ENCODE results near the gene NOX4. TPM values are rescaled to one million over a fixed set of nuclear protein-coding genes. Genes with fewer than 3 reads are reported as not detected.

Gene NOX4
- total and polyA plus RNA-seq, 2 of the 8 experiments (the other 6 are each of a cell fraction or from before 2014, with no cell fraction given) = 2.0 to 2.3 TPM

- no peak overlapping the region for H4K91ac ChIP-seq (replicated peaks; ENCODE audit: insufficient read length, low read length)
- no peak overlapping the region for H2BK5ac ChIP-seq (ENCODE audit: low read depth, low read length)
- H4K20me1 ChIP-seq (replicated peaks in 1 of 2; ENCODE audit: control insufficient read depth in 1 of 2, insufficient read depth in 2 of 2, low read length in 2 of 2) = no peaks in the 10 kb centered on the region
- H2AK5ac ChIP-seq (ENCODE audit: low read depth, low read length) = no peak overlapping the region
- H3K27ac ChIP-seq (ENCODE audit: low read depth, low read length) = no peak overlapping the region
- no peak overlapping the region for H3K4me3 ChIP-seq (ENCODE audit: extremely low read depth in 1 of 4, insufficient read depth in 2 of 4, low read depth in 3 of 4, low read length in 4 of 4)
- no peaks in the 10 kb centered on the region for H3K23me2 ChIP-seq (ENCODE audit: low read depth, low read length)
- H3K56ac ChIP-seq (replicated peaks; ENCODE audit: insufficient read length, low read depth, low read length) = no peak overlapping the region
- H3K9me3 ChIP-seq (ENCODE audit: insufficient read depth in 2 of 2, low read depth in 1 of 2, low read length in 1 of 2) = no peaks in the 10 kb centered on the region
- 71% methylated on average over 3 of the region's 3 CpGs; no CpG with 5 or more reads in 1 of the 2 experiments for WGBS, 2 experiments (ENCODE audit: extremely low coverage in 1 of 2, insufficient coverage in 1 of 2, insufficient read length in 1 of 2, insufficient replicate concordance in 2 of 2, low coverage in 1 of 2, low lambda C conversion rate in 2 of 2, missing lambda C conversion rate in 1 of 2)
- H3K4me2 ChIP-seq (ENCODE audit: insufficient read depth in 1 of 2, low read depth in 2 of 2, low read length in 2 of 2) = no peak overlapping the region
- POLR2A ChIA-PET (ENCODE audit: partially characterized antibody) = no interaction called here
- FAIRE-seq (no peak), DNase-seq (ENCODE audit: low read depth in 1 of 2, low spot score in 2 of 2) (no peak)
- H3K23ac ChIP-seq (ENCODE audit: insufficient read length) = no peak overlapping the region
- no peak overlapping the region for H4K8ac ChIP-seq (ENCODE audit: extremely low read depth, insufficient read depth, low read length)
- no peaks in the 10 kb centered on the region for H3K79me1 ChIP-seq (ENCODE audit: low read depth, low read length)
- H3K4me1 ChIP-seq (replicated peaks in 1 of 4; ENCODE audit: control insufficient read depth in 3 of 4, insufficient read depth in 4 of 4, low read length in 3 of 4) = no peaks in the 10 kb centered on the region
- CTCF ChIA-PET (ENCODE audit: partially characterized antibody) = interaction anchor here (1.0 kb wide), 1 partner anchor 10 kb away, joined by 3 read pairs; no protein-coding TSS in a partner anchor
- no peak overlapping the region for H2BK15ac ChIP-seq (ENCODE audit: low read length)
- H3K9ac ChIP-seq (replicated peaks in 1 of 4; ENCODE audit: extremely low read depth in 1 of 4, low read depth in 3 of 4, low read length in 3 of 4) = no peak overlapping the region
- no peak overlapping the region for H3K18ac ChIP-seq (ENCODE audit: extremely low read depth, low read length)
- no peak overlapping the region for H3K14ac ChIP-seq (ENCODE audit: insufficient read length)
- H3K4ac ChIP-seq (replicated peaks; ENCODE audit: insufficient read length, low read depth, low read length) = no peak overlapping the region
- no peak overlapping the region for H2BK12ac ChIP-seq (ENCODE audit: low read depth, low read length)
- H2BK20ac ChIP-seq (ENCODE audit: low read length) = no peak overlapping the region
- no peaks in the 10 kb centered on the region for H3K79me2 ChIP-seq (ENCODE audit: control insufficient read depth in 1 of 2, insufficient read depth in 2 of 2, low read length in 2 of 2)
- H4K5ac ChIP-seq (ENCODE audit: insufficient read length, low read depth, low read length) = no peak overlapping the region
- H2AFZ ChIP-seq (ENCODE audit: low read length) = no peak overlapping the region
- no peaks in the 10 kb centered on the region for H3K36me3 ChIP-seq (ENCODE audit: control insufficient read depth in 2 of 4, insufficient read depth in 4 of 4, low read length in 3 of 4)
- H2BK120ac ChIP-seq (replicated peaks; ENCODE audit: low read depth, low read length) = no peak overlapping the region
- H3K27me3 ChIP-seq (replicated peaks in 1 of 4; ENCODE audit: control insufficient read depth in 3 of 4, extremely low read depth in 1 of 4, insufficient read depth in 3 of 4, low read length in 3 of 4) = no peaks in the 10 kb centered on the region
- TF ChIP-seq RNF2 (IDR thresholded peaks at IDR 0.05; ENCODE audit: borderline replicate concordance, low read depth, low read length, missing control alignments, poor library complexity, severe bottlenecking) = no peak
- no peak for TF ChIP-seq GTF2F1 (IDR thresholded peaks at IDR 0.05; ENCODE audit: borderline replicate concordance, low read depth, low read length)
- TF ChIP-seq SUZ12 (IDR thresholded peaks at IDR 0.05; ENCODE audit: low read length) = no peak
- no peak for TF ChIP-seq SP1 (IDR thresholded peaks at IDR 0.05; ENCODE audit: low read depth, low read length)
- no peak for TF ChIP-seq NANOG (IDR thresholded peaks at IDR 0.05; ENCODE audit: insufficient read depth, low read depth, low read length, poor library complexity, severe bottlenecking)
- TF ChIP-seq POU5F1 (IDR thresholded peaks at IDR 0.05; ENCODE audit: low read depth, low read length) = no peak
- TF ChIP-seq RAD21 (IDR thresholded peaks at IDR 0.05 in 1 of 2, conservative IDR thresholded peaks at IDR 0.05 in 1 of 2; ENCODE audit: low read depth in 2 of 2, low read length in 2 of 2) = no peak
Measured at GRCh38 chr11:89381094-89381493, 110.1 kb downstream of the NOX4 start.

Measured in H1 (cell line).